Measurements from ENCODE around the gene PSG5.
"Not testable (repeated sequence)": the region's sequence is repeated elsewhere in the genome, so short reads cannot be mapped to it uniquely, and the experiment has no call there.

The PSG5 gene
- 0 reads per million in 3 donors for total RNA-seq

GRCh38 chr19:43186311-43186935 is at the start of gene PSG5:
TSS of gene PSG5 (minus strand) at chr19:43186536. CDS start at chr19:43186405, 131 bp downstream.
- not testable (repeated sequence) for H3K27ac ChIP-seq (ENCODE audit: insufficient read depth, low read length, poor library complexity, severe bottlenecking); H3K36me3 ChIP-seq (ENCODE audit: control insufficient read depth, insufficient read depth, low read length); H3K4me3 ChIP-seq (ENCODE audit: insufficient read depth, low read depth, low read length, poor library complexity, severe bottlenecking); H3K27me3 ChIP-seq (replicated peaks; ENCODE audit: control insufficient read depth, insufficient read depth, low read length, poor library complexity, severe bottlenecking); H3K9me3 ChIP-seq (ENCODE audit: control insufficient read depth, low read length); H3K4me1 ChIP-seq (ENCODE audit: control insufficient read depth, insufficient read depth, low read length, poor library complexity, severe bottlenecking); DNase-seq

- H3K4me3 ChIP-seq (ENCODE audit: insufficient read depth, low read depth, low read length, poor library complexity, severe bottlenecking); H3K9me3 ChIP-seq (ENCODE audit: control insufficient read depth, low read length); DNase-seq; H3K27me3 ChIP-seq (replicated peaks; ENCODE audit: control insufficient read depth, insufficient read depth, low read length, poor library complexity, severe bottlenecking); H3K36me3 ChIP-seq (ENCODE audit: control insufficient read depth, insufficient read depth, low read length); H3K4me1 ChIP-seq (ENCODE audit: control insufficient read depth, insufficient read depth, low read length, poor library complexity, severe bottlenecking); H3K27ac ChIP-seq (ENCODE audit: insufficient read depth, low read length, poor library complexity, severe bottlenecking): not testable (repeated sequence)
Measured at GRCh38 chr19:43235686-43236085, 49.4 kb upstream of the PSG5 start.

- Histone ChIP-seq H3K27me3 (replicated peaks; ENCODE audit: control insufficient read depth, insufficient read depth, low read length, poor library complexity, severe bottlenecking) (no peaks in the 10 kb centered on the region), H3K4me3 (ENCODE audit: insufficient read depth, low read depth, low read length, poor library complexity, severe bottlenecking) (no peak overlapping the region), H3K27ac (ENCODE audit: insufficient read depth, low read length, poor library complexity, severe bottlenecking) (no peak overlapping the region), H3K9me3 (ENCODE audit: control insufficient read depth, low read length) (no peaks in the 10 kb centered on the region), H3K36me3 (ENCODE audit: control insufficient read depth, insufficient read depth, low read length) (no peaks in the 10 kb centered on the region), H3K4me1 (ENCODE audit: control insufficient read depth, insufficient read depth, low read length, poor library complexity, severe bottlenecking) (no peaks in the 10 kb centered on the region)
- DNase-seq, result no peak
Measured at GRCh38 chr19:43229315-43229714, 43.0 kb upstream of the PSG5 start.

- not testable (repeated sequence) for H3K36me3 ChIP-seq (ENCODE audit: control insufficient read depth, insufficient read depth, low read length); H3K4me3 ChIP-seq (ENCODE audit: insufficient read depth, low read depth, low read length, poor library complexity, severe bottlenecking); H3K27ac ChIP-seq (ENCODE audit: insufficient read depth, low read length, poor library complexity, severe bottlenecking); H3K9me3 ChIP-seq (ENCODE audit: control insufficient read depth, low read length); DNase-seq; H3K27me3 ChIP-seq (replicated peaks; ENCODE audit: control insufficient read depth, insufficient read depth, low read length, poor library complexity, severe bottlenecking); H3K4me1 ChIP-seq (ENCODE audit: control insufficient read depth, insufficient read depth, low read length, poor library complexity, severe bottlenecking)
Measured at GRCh38 chr19:43228730-43229129, 42.4 kb upstream of the PSG5 start.

GRCh38 chr19:43226986-43227385 is 40.6 kb upstream of the PSG5 start:
- H3K27ac ChIP-seq (ENCODE audit: insufficient read depth, low read length, poor library complexity, severe bottlenecking); H3K9me3 ChIP-seq (ENCODE audit: control insufficient read depth, low read length); DNase-seq; H3K27me3 ChIP-seq (replicated peaks; ENCODE audit: control insufficient read depth, insufficient read depth, low read length, poor library complexity, severe bottlenecking); H3K4me3 ChIP-seq (ENCODE audit: insufficient read depth, low read depth, low read length, poor library complexity, severe bottlenecking); H3K36me3 ChIP-seq (ENCODE audit: control insufficient read depth, insufficient read depth, low read length); H3K4me1 ChIP-seq (ENCODE audit: control insufficient read depth, insufficient read depth, low read length, poor library complexity, severe bottlenecking): not testable (repeated sequence)

GRCh38 chr19:43224855-43225253 is 38.5 kb upstream of the PSG5 start:
- H3K27ac ChIP-seq (ENCODE audit: insufficient read depth, low read length, poor library complexity, severe bottlenecking), result no peak overlapping the region
- no peaks in the 10 kb centered on the region for H3K36me3 ChIP-seq (ENCODE audit: control insufficient read depth, insufficient read depth, low read length)
- H3K27me3 ChIP-seq (replicated peaks; ENCODE audit: control insufficient read depth, insufficient read depth, low read length, poor library complexity, severe bottlenecking), result no peaks in the 10 kb centered on the region
- H3K4me1 ChIP-seq (ENCODE audit: control insufficient read depth, insufficient read depth, low read length, poor library complexity, severe bottlenecking), result no peaks in the 10 kb centered on the region
- no peaks in the 10 kb centered on the region for H3K9me3 ChIP-seq (ENCODE audit: control insufficient read depth, low read length)
- no peak overlapping the region for H3K4me3 ChIP-seq (ENCODE audit: insufficient read depth, low read depth, low read length, poor library complexity, severe bottlenecking)
- no peak for DNase-seq

GRCh38 chr19:43224201-43224854 is 38.0 kb upstream of the PSG5 start:
- not testable (repeated sequence) for H3K9me3 ChIP-seq (ENCODE audit: control insufficient read depth, low read length); H3K36me3 ChIP-seq (ENCODE audit: control insufficient read depth, insufficient read depth, low read length); H3K27me3 ChIP-seq (replicated peaks; ENCODE audit: control insufficient read depth, insufficient read depth, low read length, poor library complexity, severe bottlenecking); H3K27ac ChIP-seq (ENCODE audit: insufficient read depth, low read length, poor library complexity, severe bottlenecking); H3K4me3 ChIP-seq (ENCODE audit: insufficient read depth, low read depth, low read length, poor library complexity, severe bottlenecking); H3K4me1 ChIP-seq (ENCODE audit: control insufficient read depth, insufficient read depth, low read length, poor library complexity, severe bottlenecking); DNase-seq

GRCh38 chr19:43221891-43222290 is 35.6 kb upstream of the PSG5 start:
- not testable (repeated sequence) for H3K4me3 ChIP-seq (ENCODE audit: insufficient read depth, low read depth, low read length, poor library complexity, severe bottlenecking); H3K36me3 ChIP-seq (ENCODE audit: control insufficient read depth, insufficient read depth, low read length); H3K4me1 ChIP-seq (ENCODE audit: control insufficient read depth, insufficient read depth, low read length, poor library complexity, severe bottlenecking); H3K9me3 ChIP-seq (ENCODE audit: control insufficient read depth, low read length); H3K27me3 ChIP-seq (replicated peaks; ENCODE audit: control insufficient read depth, insufficient read depth, low read length, poor library complexity, severe bottlenecking); DNase-seq; H3K27ac ChIP-seq (ENCODE audit: insufficient read depth, low read length, poor library complexity, severe bottlenecking)

GRCh38 chr19:43219136-43219535 is 32.8 kb upstream of the PSG5 start:
- not testable (repeated sequence) for H3K36me3 ChIP-seq (ENCODE audit: control insufficient read depth, insufficient read depth, low read length); DNase-seq; H3K4me3 ChIP-seq (ENCODE audit: insufficient read depth, low read depth, low read length, poor library complexity, severe bottlenecking); H3K4me1 ChIP-seq (ENCODE audit: control insufficient read depth, insufficient read depth, low read length, poor library complexity, severe bottlenecking); H3K9me3 ChIP-seq (ENCODE audit: control insufficient read depth, low read length); H3K27ac ChIP-seq (ENCODE audit: insufficient read depth, low read length, poor library complexity, severe bottlenecking); H3K27me3 ChIP-seq (replicated peaks; ENCODE audit: control insufficient read depth, insufficient read depth, low read length, poor library complexity, severe bottlenecking)

- not testable (repeated sequence) for H3K36me3 ChIP-seq (ENCODE audit: control insufficient read depth, insufficient read depth, low read length); DNase-seq; H3K4me1 ChIP-seq (ENCODE audit: control insufficient read depth, insufficient read depth, low read length, poor library complexity, severe bottlenecking); H3K4me3 ChIP-seq (ENCODE audit: insufficient read depth, low read depth, low read length, poor library complexity, severe bottlenecking); H3K9me3 ChIP-seq (ENCODE audit: control insufficient read depth, low read length); H3K27me3 ChIP-seq (replicated peaks; ENCODE audit: control insufficient read depth, insufficient read depth, low read length, poor library complexity, severe bottlenecking); H3K27ac ChIP-seq (ENCODE audit: insufficient read depth, low read length, poor library complexity, severe bottlenecking)
Measured at GRCh38 chr19:43215881-43216280, 29.5 kb upstream of the PSG5 start.

All from effector memory CD4-positive, alpha-beta T cell (primary cell).